HuH-7 (cell line): ENCODE data around the gene SLC5A6.

Experiments used
- DNase-seq: peaks from one replicate; pipeline ENCODE4 v3.0.0; 2011; ENCODE audit warnings: low spot score

SLC5A6 gene

GRCh38 chr2:27171351-27171848, 40.7 kb downstream of the SLC5A6 start:
- no peak for DNase-seq

- DNase-seq, result no peak
Measured at GRCh38 chr2:27170581-27171337, 41.3 kb downstream of the SLC5A6 start.

- no peak for DNase-seq
Measured at GRCh38 chr2:27164960-27165763, 46.9 kb downstream of the SLC5A6 start.

- no peak for DNase-seq
Measured at GRCh38 chr2:27162151-27163121, 49.6 kb downstream of the SLC5A6 start.

- DNase-seq, result no peak
Measured at GRCh38 chr2:27160191-27160590, 51.9 kb downstream of the SLC5A6 start.

- DNase-seq, result no peak
Measured at GRCh38 chr2:27159271-27159670, 52.8 kb downstream of the SLC5A6 start.

GRCh38 chr2:27158468-27158867, 53.6 kb downstream of the SLC5A6 start:
- no peak for DNase-seq

GRCh38 chr2:27155069-27155520, 57.0 kb downstream of the SLC5A6 start:
- no peak for DNase-seq

GRCh38 chr2:27154488-27154887, 57.6 kb downstream of the SLC5A6 start:
- DNase-seq, result no peak

- no peak for DNase-seq
Measured at GRCh38 chr2:27152796-27153464, 59.1 kb downstream of the SLC5A6 start.

GRCh38 chr2:27152102-27152795, 59.8 kb downstream of the SLC5A6 start:
- DNase-seq, result peak; percentile 67

GRCh38 chr2:27150639-27151230, 61.3 kb downstream of the SLC5A6 start:
- DNase-seq, result no peak
